HG03575 (cell line): ENCODE data around the gene ARHGDIB.

Source experiments
- ATAC-seq: cut with Tn5 transposase; IDR thresholded peaks from one replicate; pipeline ENCODE4 v1.9.1; 2021; ENCODE audit not compliant: unreplicated experiment, insufficient number of reproducible peaks, low FRiP score; ENCODE audit errors: extremely low read depth

Gene ARHGDIB

GRCh38 chr12:14910090-14910915, 51.1 kb downstream of the ARHGDIB start:
- no peak for ATAC-seq

GRCh38 chr12:14907953-14908352, 53.4 kb downstream of the ARHGDIB start:
- ATAC-seq = no peak

DNA sequence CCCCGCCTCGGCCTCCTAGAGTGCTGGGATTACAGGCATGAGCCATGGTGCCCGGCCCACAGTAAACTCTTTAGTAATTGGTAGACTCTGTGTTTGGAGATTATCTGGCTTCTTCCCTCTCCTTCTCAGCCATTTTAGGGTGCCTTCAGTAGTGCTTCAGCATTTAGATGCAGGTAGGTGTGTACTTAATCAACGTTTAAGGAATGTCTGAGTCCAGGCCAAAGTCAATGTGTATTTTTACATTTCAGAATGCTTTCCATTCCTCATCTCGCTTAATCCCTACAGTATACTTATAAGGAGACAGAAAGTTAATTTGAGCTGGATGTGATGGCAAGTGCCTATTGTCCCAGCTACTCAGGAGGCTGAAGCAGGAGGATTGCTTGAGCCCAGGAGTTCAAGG, 55.3 kb downstream of the ARHGDIB start:
- ATAC-seq = no peak

DNA sequence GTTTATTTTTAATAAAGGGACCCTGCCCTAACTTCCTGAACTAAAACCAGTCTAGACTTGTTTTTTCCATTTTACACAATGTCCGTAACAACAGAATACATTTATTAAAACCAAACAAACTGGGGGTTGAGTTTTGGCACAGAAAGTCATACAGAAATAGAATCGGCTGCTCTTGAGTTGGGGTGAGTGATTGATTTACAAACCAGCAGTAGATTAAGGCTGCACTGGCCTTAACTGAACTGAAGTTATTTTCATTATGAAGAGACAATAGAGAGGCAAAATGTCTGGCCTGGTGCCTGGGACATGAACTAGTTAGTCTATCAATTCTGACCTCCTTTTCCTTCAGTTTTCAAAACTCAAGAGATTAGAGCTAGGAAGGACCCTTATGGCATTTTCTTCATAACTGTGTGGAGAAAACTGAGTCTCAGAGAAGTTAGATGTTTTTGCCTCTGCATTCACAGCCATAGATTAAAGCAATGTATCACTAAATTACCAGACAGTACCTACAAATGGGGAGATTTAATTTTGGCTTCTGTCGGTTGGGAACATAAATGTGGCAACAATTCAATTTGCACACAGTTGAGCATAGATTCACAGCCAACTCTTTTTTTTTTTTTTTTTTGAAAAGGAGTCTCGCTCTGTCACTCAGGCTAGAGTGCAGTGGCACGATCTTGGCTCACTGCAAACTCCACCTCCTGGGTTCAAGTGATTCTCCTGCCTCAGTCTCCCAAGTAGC, 56.0 kb downstream of the ARHGDIB start:
- no peak for ATAC-seq

DNA sequence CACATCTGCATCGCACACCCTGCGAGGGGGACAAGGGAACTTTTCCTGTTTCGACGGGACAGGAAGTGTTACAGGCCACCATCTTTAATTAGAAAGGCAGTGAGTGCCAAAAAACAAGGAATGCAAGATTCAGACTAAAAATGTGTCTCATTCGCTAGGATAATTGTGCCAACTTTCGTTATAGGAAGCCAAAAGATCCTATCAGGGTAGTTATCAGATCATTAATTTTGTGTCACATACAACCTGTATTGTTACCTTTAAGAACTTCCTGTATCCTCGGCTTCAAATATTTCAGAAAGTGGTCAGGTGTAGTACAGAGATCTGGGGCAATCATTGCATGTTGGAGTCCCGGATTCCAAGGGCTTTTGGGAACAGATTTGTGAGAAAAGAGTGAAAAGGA, 56.5 kb downstream of the ARHGDIB start:
- ATAC-seq = no peak

GRCh38 chr12:14903386-14904098, 57.9 kb downstream of the ARHGDIB start:
- ATAC-seq = no peak

DNA sequence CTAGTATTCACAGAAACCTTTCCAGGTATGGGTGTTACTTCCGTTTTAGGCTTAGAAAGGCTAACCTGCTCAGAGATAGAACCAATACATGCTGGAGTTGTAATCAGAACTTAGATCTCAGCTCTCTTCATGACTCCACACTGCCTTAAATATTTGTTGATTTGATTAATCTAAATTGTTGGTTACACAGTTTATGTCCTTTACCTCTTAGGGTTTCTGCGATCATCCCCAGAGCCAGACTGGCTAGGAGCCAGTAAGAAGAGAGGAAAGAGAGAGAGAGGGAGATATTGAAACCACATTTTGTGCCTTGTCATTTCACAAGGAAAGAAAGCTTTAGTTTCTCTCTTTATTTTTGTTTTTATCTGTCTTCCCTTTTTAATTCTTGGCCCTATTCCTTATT, 58.9 kb downstream of the ARHGDIB start:
- ATAC-seq = no peak

GRCh38 chr12:14901228-14901562, 60.2 kb downstream of the ARHGDIB start:
- no peak for ATAC-seq

DNA sequence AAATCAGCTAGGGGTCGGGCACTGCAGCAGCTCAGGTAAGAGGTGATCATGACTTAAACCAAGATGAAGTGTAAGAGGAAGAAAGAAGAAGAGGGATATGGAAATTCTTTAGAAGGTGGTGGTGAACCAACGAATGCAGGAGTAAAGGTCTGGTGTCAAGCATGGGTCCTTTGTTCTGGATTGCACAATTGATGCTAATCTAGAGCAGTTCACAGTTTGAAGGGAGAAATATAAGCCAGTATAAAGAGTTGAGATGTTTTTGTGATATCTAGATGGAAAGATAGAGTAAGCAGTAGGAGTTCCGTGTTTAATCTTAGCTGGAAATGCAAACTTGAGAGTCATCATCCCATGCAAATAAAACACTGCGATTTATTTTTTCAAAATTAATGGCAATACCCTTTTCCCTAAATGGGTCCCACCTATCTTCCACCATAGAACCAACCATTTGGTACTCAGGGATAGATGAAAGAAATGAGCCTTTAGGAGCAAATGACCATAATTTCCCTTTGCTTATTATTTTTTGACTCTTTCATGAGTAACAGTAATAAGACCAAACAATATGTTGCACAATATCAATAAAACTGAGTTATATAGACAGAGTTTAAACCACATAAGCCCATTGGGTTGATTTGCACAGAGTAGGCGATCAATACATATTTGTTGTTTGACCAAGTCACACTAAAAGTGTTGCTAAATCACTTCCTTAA, 60.7 kb downstream of the ARHGDIB start:
- ATAC-seq = no peak

DNA sequence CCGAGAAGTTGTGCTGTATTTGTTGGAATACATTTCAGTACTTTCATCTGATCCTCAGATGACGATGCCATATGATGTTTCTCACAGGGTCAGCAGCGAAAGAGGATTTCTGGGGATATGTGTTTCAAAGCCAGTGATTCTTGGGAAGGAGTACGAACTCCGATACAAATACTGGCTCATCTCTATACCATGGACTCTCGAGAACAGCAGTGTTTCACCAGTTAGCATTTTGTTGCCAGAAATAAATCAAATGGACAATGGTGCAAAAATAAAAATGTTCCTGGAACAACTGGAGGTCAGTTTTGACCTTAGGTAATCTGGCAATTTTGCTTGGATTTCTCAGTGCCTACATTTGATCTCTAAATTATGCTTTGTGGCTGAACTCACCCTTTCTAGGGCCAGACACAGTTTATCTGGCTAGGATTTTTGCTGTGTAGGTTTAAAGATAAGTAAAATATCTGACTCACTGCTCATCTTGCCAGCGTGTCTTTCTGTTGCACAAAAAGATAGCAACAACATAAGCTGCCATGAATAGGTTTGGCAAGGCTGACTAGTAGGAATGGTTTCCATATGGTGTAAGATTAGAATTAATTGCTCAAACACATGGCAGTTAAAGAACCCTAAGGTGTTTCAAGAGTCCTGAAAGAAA, 64.8 kb downstream of the ARHGDIB start:
- no peak for ATAC-seq

GRCh38 chr12:14893506-14894250, 67.7 kb downstream of the ARHGDIB start:
- no peak for ATAC-seq

GRCh38 chr12:14892726-14893505, 68.5 kb downstream of the ARHGDIB start:
- ATAC-seq = no peak
